ENCODE results near the gene CER1. TPM values are rescaled to one million over a fixed set of nuclear protein-coding genes. Genes with fewer than 3 reads are reported as not detected.

Gene CER1
- total RNA-seq, 1 experiment from 2014 or later, result not detected

- no peaks in the 10 kb centered on the region for H3F3A ChIP-seq (ENCODE audit: low read length, unreplicated experiment)
- no peak overlapping the region for H2AFZ ChIP-seq (ENCODE audit: low read length)
- H3K27me3 ChIP-seq (ENCODE audit: low read length), result no peaks in the 10 kb centered on the region
- no peaks in the 10 kb centered on the region; the same call in 1 of the 2 replicates for H3K36me3 ChIP-seq (ENCODE audit: low read depth, low read length)
- H3K27ac ChIP-seq (ENCODE audit: low read length), result no peak overlapping the region
- H3K4me1 ChIP-seq (ENCODE audit: insufficient read depth, low read length), result no peaks in the 10 kb centered on the region
- BruUV-seq (replicated peaks), result no TSS peak
- H3K4me3 ChIP-seq (ENCODE audit: low read length), result no peak overlapping the region
- no peak for TF ChIP-seq EZH2phosphoT487 (IDR thresholded peaks at IDR 0.05; ENCODE audit: borderline replicate concordance, low read length)
- TF ChIP-seq EZH2 (IDR thresholded peaks at IDR 0.05; ENCODE audit: low read length, unreplicated experiment), result no peak
- TF ChIP-seq, protein P1, sequence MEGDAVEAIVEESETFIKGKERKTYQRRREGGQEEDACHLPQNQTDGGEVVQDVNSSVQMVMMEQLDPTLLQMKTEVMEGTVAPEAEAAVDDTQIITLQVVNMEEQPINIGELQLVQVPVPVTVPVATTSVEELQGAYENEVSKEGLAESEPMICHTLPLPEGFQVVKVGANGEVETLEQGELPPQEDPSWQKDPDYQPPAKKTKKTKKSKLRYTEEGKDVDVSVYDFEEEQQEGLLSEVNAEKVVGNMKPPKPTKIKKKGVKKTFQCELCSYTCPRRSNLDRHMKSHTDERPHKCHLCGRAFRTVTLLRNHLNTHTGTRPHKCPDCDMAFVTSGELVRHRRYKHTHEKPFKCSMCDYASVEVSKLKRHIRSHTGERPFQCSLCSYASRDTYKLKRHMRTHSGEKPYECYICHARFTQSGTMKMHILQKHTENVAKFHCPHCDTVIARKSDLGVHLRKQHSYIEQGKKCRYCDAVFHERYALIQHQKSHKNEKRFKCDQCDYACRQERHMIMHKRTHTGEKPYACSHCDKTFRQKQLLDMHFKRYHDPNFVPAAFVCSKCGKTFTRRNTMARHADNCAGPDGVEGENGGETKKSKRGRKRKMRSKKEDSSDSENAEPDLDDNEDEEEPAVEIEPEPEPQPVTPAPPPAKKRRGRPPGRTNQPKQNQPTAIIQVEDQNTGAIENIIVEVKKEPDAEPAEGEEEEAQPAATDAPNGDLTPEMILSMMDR (conservative IDR thresholded peaks at IDR 0.05; ENCODE audit: low read depth, low read length), result no peak
- H4K20me1 ChIP-seq (ENCODE audit: low read length), result no peaks in the 10 kb centered on the region
- H3K4me2 ChIP-seq (ENCODE audit: low read length), result no peak overlapping the region
- ChIA-PET CTCF (no interaction called here), POLR2A (ENCODE audit: unreplicated experiment) (no interaction called here)
- DNase-seq (no peak), ATAC-seq (no peak)
- H3K9ac ChIP-seq (ENCODE audit: low read length), result no peak overlapping the region
- H3K9me2 ChIP-seq (replicated peaks; ENCODE audit: low read length), result no peaks in the 10 kb centered on the region
- intact Hi-C loops (cut with micrococcal nuclease), result no loop called here
- peaks cover 10% of the 10 kb centered on the region; the same call in 1 of the 2 replicates for H3K79me2 ChIP-seq (ENCODE audit: low read length)
- H3K9me3 ChIP-seq (ENCODE audit: low read length), result no peaks in the 10 kb centered on the region
These were observed 44.7 kb downstream of the CER1 start for GRCh38 chr9:14677872-14678271.

DNA sequence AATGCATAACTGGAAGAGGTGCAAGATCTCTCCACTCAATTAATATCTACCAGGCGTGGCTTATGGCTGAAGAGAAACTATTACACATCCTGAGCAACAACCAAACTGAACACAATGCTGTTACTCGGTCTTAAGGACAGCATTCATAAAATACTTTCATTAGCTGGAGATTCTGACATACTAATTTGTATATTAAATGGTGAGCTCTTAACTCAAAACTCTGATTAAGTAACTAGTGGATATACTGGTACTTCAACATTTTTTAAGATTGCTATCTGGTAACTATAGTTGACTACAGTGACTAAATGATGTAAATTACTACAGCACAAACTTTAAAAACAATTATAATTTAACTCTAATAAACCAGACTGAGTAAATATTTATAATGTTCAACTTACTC, 45.1 kb downstream of the CER1 start:
- H3K4me2 ChIP-seq (ENCODE audit: low read length), result no peak overlapping the region
- H3K79me2 ChIP-seq (ENCODE audit: low read length), result peaks cover 10% of the 10 kb centered on the region; the same call in 1 of the 2 replicates
- H3K27ac ChIP-seq (ENCODE audit: low read length), result no peak overlapping the region
- ChIA-PET POLR2A (ENCODE audit: unreplicated experiment) (no interaction called here), CTCF (no interaction called here)
- H3K9me3 ChIP-seq (ENCODE audit: low read length), result no peaks in the 10 kb centered on the region
- intact Hi-C loops (cut with micrococcal nuclease), result no loop called here
- no peaks in the 10 kb centered on the region for H4K20me1 ChIP-seq (ENCODE audit: low read length)
- no peaks in the 10 kb centered on the region for H3F3A ChIP-seq (ENCODE audit: low read length, unreplicated experiment)
- no peak overlapping the region for H3K4me3 ChIP-seq (ENCODE audit: low read length)
- ATAC-seq (no peak), DNase-seq (no peak)
- TF ChIP-seq, protein P1 (conservative IDR thresholded peaks at IDR 0.05; ENCODE audit: low read depth, low read length), result no peak
- TF ChIP-seq EZH2phosphoT487 (IDR thresholded peaks at IDR 0.05; ENCODE audit: borderline replicate concordance, low read length), result no peak
- TF ChIP-seq EZH2 (IDR thresholded peaks at IDR 0.05; ENCODE audit: low read length, unreplicated experiment), result no peak
- H2AFZ ChIP-seq (ENCODE audit: low read length), result no peak overlapping the region
- H3K36me3 ChIP-seq (ENCODE audit: low read depth, low read length), result no peaks in the 10 kb centered on the region; the same call in 1 of the 2 replicates
- H3K9me2 ChIP-seq (replicated peaks; ENCODE audit: low read length), result no peaks in the 10 kb centered on the region
- H3K4me1 ChIP-seq (ENCODE audit: insufficient read depth, low read length), result no peaks in the 10 kb centered on the region
- no peak overlapping the region for H3K9ac ChIP-seq (ENCODE audit: low read length)
- BruUV-seq (replicated peaks), result no TSS peak
- no peaks in the 10 kb centered on the region for H3K27me3 ChIP-seq (ENCODE audit: low read length)

GRCh38 chr9:14674630-14675029, 47.9 kb downstream of the CER1 start:
- TF ChIP-seq EZH2 (IDR thresholded peaks at IDR 0.05; ENCODE audit: low read length, unreplicated experiment) (no peak), EZH2phosphoT487 (IDR thresholded peaks at IDR 0.05; ENCODE audit: borderline replicate concordance, low read length) (no peak)
- TF ChIP-seq, protein P1 (conservative IDR thresholded peaks at IDR 0.05; ENCODE audit: low read depth, low read length), result no peak
- no peaks in the 10 kb centered on the region for H3K79me2 ChIP-seq (ENCODE audit: low read length)
- no peak overlapping the region for H3K4me3 ChIP-seq (ENCODE audit: low read length)
- H3K4me2 ChIP-seq (ENCODE audit: low read length), result no peak overlapping the region
- no peak for ATAC-seq
- no peak overlapping the region for H3K27ac ChIP-seq (ENCODE audit: low read length)
- no peaks in the 10 kb centered on the region for H4K20me1 ChIP-seq (ENCODE audit: low read length)
- no peaks in the 10 kb centered on the region for H3K9me3 ChIP-seq (ENCODE audit: low read length)
- intact Hi-C loops (cut with micrococcal nuclease), result no loop called here
- no peak overlapping the region for H2AFZ ChIP-seq (ENCODE audit: low read length)
- no peak overlapping the region for H3K9ac ChIP-seq (ENCODE audit: low read length)
- no peaks in the 10 kb centered on the region; the same call in 1 of the 2 replicates for H3K36me3 ChIP-seq (ENCODE audit: low read depth, low read length)
- no peaks in the 10 kb centered on the region for H3K27me3 ChIP-seq (ENCODE audit: low read length)
- ChIA-PET CTCF (no interaction called here), POLR2A (ENCODE audit: unreplicated experiment) (no interaction called here)
- no TSS peak for BruUV-seq (replicated peaks)
- no peaks in the 10 kb centered on the region for H3F3A ChIP-seq (ENCODE audit: low read length, unreplicated experiment)
- DNase-seq, result no peak
- H3K4me1 ChIP-seq (ENCODE audit: insufficient read depth, low read length), result peaks cover 11% of the 10 kb centered on the region
- no peaks in the 10 kb centered on the region for H3K9me2 ChIP-seq (replicated peaks; ENCODE audit: low read length)
